GM18858 (cell line): ENCODE data around the gene GPX3.

ENCODE experiments used
- ATAC-seq: cut with Tn5 transposase; IDR thresholded peaks from one replicate; pipeline ENCODE4 v1.9.1; 2021; ENCODE audit not compliant: unreplicated experiment

The GPX3 gene

GRCh38 chr5:151020304-151021110 lies at the start of gene GPX3:
GPX3 (plus strand) TSS chr5:151020591; CDS start chr5:151020655, 64 bp downstream.
- peak; percentile 64 for ATAC-seq

GRCh38 chr5:150978590-150978989 lies 41.8 kb upstream of the GPX3 start:
- ATAC-seq, result no peak

- ATAC-seq, result no peak
These were observed 32.6 kb upstream of the GPX3 start for GRCh38 chr5:150987746-150988145.

GRCh38 chr5:150989695-150990094 lies 30.7 kb upstream of the GPX3 start:
- ATAC-seq, result no peak

GRCh38 chr5:150992705-150993104 lies 27.7 kb upstream of the GPX3 start:
- no peak for ATAC-seq

GRCh38 chr5:150993422-150993821 lies 27.0 kb upstream of the GPX3 start:
- ATAC-seq, result no peak

GRCh38 chr5:150993826-150994412 lies 26.5 kb upstream of the GPX3 start:
- no peak for ATAC-seq

GRCh38 chr5:150999704-151000442 lies 20.5 kb upstream of the GPX3 start:
- no peak for ATAC-seq

GRCh38 chr5:151001436-151001835 lies 19.0 kb upstream of the GPX3 start:
- ATAC-seq, result no peak

- no peak for ATAC-seq
These were observed 18.1 kb upstream of the GPX3 start for GRCh38 chr5:151002250-151002649.

GRCh38 chr5:151002681-151003502 lies 17.5 kb upstream of the GPX3 start:
- no peak for ATAC-seq

- ATAC-seq, result no peak
These were observed 16.9 kb upstream of the GPX3 start for GRCh38 chr5:151003503-151003860.

- no peak for ATAC-seq
These were observed 15.9 kb upstream of the GPX3 start for GRCh38 chr5:151004499-151004898.

GRCh38 chr5:151005187-151005949 lies 15.0 kb upstream of the GPX3 start:
- no peak for ATAC-seq

- ATAC-seq, result no peak
These were observed 14.3 kb upstream of the GPX3 start for GRCh38 chr5:151005950-151006576.

GRCh38 chr5:151006704-151007334 lies 13.6 kb upstream of the GPX3 start:
- ATAC-seq, result no peak

- no peak for ATAC-seq
These were observed 12.8 kb upstream of the GPX3 start for GRCh38 chr5:151007430-151008209.

GRCh38 chr5:151008210-151008491 lies 12.2 kb upstream of the GPX3 start:
- no peak for ATAC-seq

GRCh38 chr5:151008906-151009305 lies 11.5 kb upstream of the GPX3 start:
- ATAC-seq, result no peak
